Activated CD8-positive, alpha-beta T cell treated with anti-CD3 and anti-CD28 coated beads, Interleukin-2, amount 10 ng/mL, durations not matched to agents 7 days and 5 days (primary cell): ENCODE results near the gene PGM3. TPM values are rescaled to one million over a fixed set of nuclear protein-coding genes. Genes with fewer than 3 reads are reported as not detected.
A peak's percentile ranks its signal among the peaks of the same experiment; 100 is the strongest.

Source experiments
- ATAC-seq: fragments of 150-1000 bp; cut with Tn5 transposase; one replicate; pipeline ENCODE4 v1.10.0; 2021; ENCODE audit warnings: moderate library complexity
- CTCF ChIA-PET: fragments of 350-600 bp; sonication (Branson Sonifier 250); formaldehyde crosslinking; loops from one replicate; lab custom pipeline; 2021; ENCODE audit warnings: antibody characterized with exemption; lab: Charles Lee
- POLR2A ChIA-PET: fragments of 350-600 bp; sonication (Branson Sonifier 250); formaldehyde crosslinking; loops from one replicate; lab custom pipeline; 2021; ENCODE audit warnings: antibody characterized with exemption; lab: Charles Lee
- DNase-seq: peaks from one replicate; pipeline ENCODE4 v3.0.0-alpha.2; 2020
- H3K27ac Mint-ChIP-seq: one replicate; pipeline ENCODE4 v1.8.0; 2021; ENCODE audit warnings: mild to moderate bottlenecking, mixed read lengths
- H3K27me3 Mint-ChIP-seq: one replicate; pipeline ENCODE4 v1.8.0; 2021; ENCODE audit warnings: low read depth, mixed read lengths
- H3K36me3 Mint-ChIP-seq: one replicate; pipeline ENCODE4 v1.8.0; 2021; ENCODE audit warnings: low read depth, mixed read lengths
- H3K4me1 Mint-ChIP-seq: one replicate; pipeline ENCODE4 v1.8.0; 2021; ENCODE audit warnings: low read depth, mixed read lengths
- H3K4me3 Mint-ChIP-seq: one replicate; pipeline ENCODE4 v1.8.0; 2021; ENCODE audit warnings: mild to moderate bottlenecking, mixed read lengths
- H3K9me3 Mint-ChIP-seq: one replicate; pipeline ENCODE4 v1.8.0; 2022; ENCODE audit warnings: mixed read lengths; ENCODE audit not compliant: insufficient read depth
- total RNA-seq, 2 experiments: library from RNA; stranded (reverse); gene quantifications; one replicate each; pipeline ENCODE4 v1.2.3, GENCODE V29; 2021

Gene PGM3
- 1 to 10 TPM; 9.3 to 10.0 TPM for total RNA-seq

GRCh38 chr6:83192871-83193746 lies at the start of gene PGM3, which contains the start of gene RWDD2A:
Gene PGM3 (minus strand): TSS chr6:83193265. CDS start chr6:83191012, 2,253 bp downstream.
Gene RWDD2A (plus strand): TSS chr6:83193357. CDS start chr6:83194452, 1,095 bp downstream.
- Mint-ChIP-seq H3K4me3 (peak within 1 kb of the TSS; percentile 90), H3K4me1 (peaks cover 20% of the 10 kb centered on the region), H3K27me3 (peaks cover 6% of the 10 kb centered on the region), H3K9me3 (no peaks in the 10 kb centered on the region), H3K36me3 (peaks cover 7% of the 10 kb centered on the region), H3K27ac (peak within 1 kb of the TSS; percentile 88)
- peak; percentile 98 for ATAC-seq
- ChIA-PET POLR2A (no interaction called here), CTCF (interaction anchor here (1.5 to 10.7 kb wide), 2 partner anchors 22 to 127 kb away, joined by 5 to 105 read pairs; partner anchors contain the start of genes DOP1A and UBE3D)
- DNase-seq, result peak; percentile 90

- no peaks in the 10 kb centered on the region for H3K4me1 Mint-ChIP-seq
- no peak overlapping the region for H3K4me3 Mint-ChIP-seq
- no peak overlapping the region for H3K27ac Mint-ChIP-seq
- ATAC-seq (no peak), DNase-seq (no peak)
- peaks cover 9% of the 10 kb centered on the region for H3K27me3 Mint-ChIP-seq
- H3K9me3 Mint-ChIP-seq, result no peaks in the 10 kb centered on the region
- CTCF ChIA-PET, result interaction anchor here (0.7 to 1.1 kb wide), 3 partner anchors 10 to 166 kb away, joined by 3 to 5 read pairs (median 3); partner anchors contain the start of gene UBE3D
- no peaks in the 10 kb centered on the region for H3K36me3 Mint-ChIP-seq
- POLR2A ChIA-PET, result interaction anchor here (0.5 kb wide), 1 partner anchor 1000 kb away, joined by 3 read pairs; no protein-coding TSS in a partner anchor
Observed at GRCh38 chr6:83231146-83231545, 38.1 kb upstream of the PGM3 start.

GRCh38 chr6:83226517-83226916 lies 33.5 kb upstream of the PGM3 start:
- ATAC-seq (no peak), DNase-seq (no peak)
- peaks cover 4% of the 10 kb centered on the region for H3K27me3 Mint-ChIP-seq
- no peak overlapping the region for H3K4me3 Mint-ChIP-seq
- POLR2A ChIA-PET, result no interaction called here
- CTCF ChIA-PET, result no interaction called here
- no peaks in the 10 kb centered on the region for H3K4me1 Mint-ChIP-seq
- no peaks in the 10 kb centered on the region for H3K9me3 Mint-ChIP-seq
- H3K27ac Mint-ChIP-seq, result no peak overlapping the region
- no peaks in the 10 kb centered on the region for H3K36me3 Mint-ChIP-seq

- DNase-seq (no peak), ATAC-seq (no peak)
- ChIA-PET CTCF (interaction anchor here (0.9 to 5.0 kb wide), 9 partner anchors 11 to 314 kb away, joined by 3 to 60 read pairs (median 5); partner anchors contain the start of genes DOP1A, PRSS35 and UBE3D), POLR2A (no interaction called here)
- Mint-ChIP-seq H3K4me1 (no peaks in the 10 kb centered on the region), H3K36me3 (no peaks in the 10 kb centered on the region), H3K9me3 (no peaks in the 10 kb centered on the region), H3K27me3 (peaks cover 2% of the 10 kb centered on the region), H3K27ac (no peak overlapping the region), H3K4me3 (no peak overlapping the region)
Observed at GRCh38 chr6:83221889-83222479, 28.9 kb upstream of the PGM3 start.

GRCh38 chr6:83221276-83221675 lies 28.2 kb upstream of the PGM3 start:
- no peaks in the 10 kb centered on the region for H3K9me3 Mint-ChIP-seq
- ChIA-PET POLR2A (no interaction called here), CTCF (interaction anchor here (0.7 to 5.0 kb wide), 8 partner anchors 10 to 315 kb away, joined by 3 to 60 read pairs (median 6); partner anchors contain the start of genes DOP1A, PRSS35 and UBE3D)
- H3K36me3 Mint-ChIP-seq, result no peaks in the 10 kb centered on the region
- peaks cover 2% of the 10 kb centered on the region for H3K27me3 Mint-ChIP-seq
- no peak for ATAC-seq
- H3K4me3 Mint-ChIP-seq, result no peak overlapping the region
- DNase-seq, result no peak
- H3K27ac Mint-ChIP-seq, result no peak overlapping the region
- H3K4me1 Mint-ChIP-seq, result no peaks in the 10 kb centered on the region

- Mint-ChIP-seq H3K36me3 (no peaks in the 10 kb centered on the region), H3K4me1 (no peaks in the 10 kb centered on the region), H3K27me3 (peaks cover 3% of the 10 kb centered on the region), H3K9me3 (no peaks in the 10 kb centered on the region), H3K27ac (no peak overlapping the region), H3K4me3 (no peak overlapping the region)
- ATAC-seq (no peak), DNase-seq (no peak)
- ChIA-PET CTCF (interaction anchor here (0.7 to 11.5 kb wide), 3 partner anchors 152 to 295 kb away, joined by 6 to 272 read pairs (median 60); partner anchors contain the start of genes DOP1A, PRSS35 and UBE3D), POLR2A (no interaction called here)
Observed at GRCh38 chr6:83220121-83220520, 27.1 kb upstream of the PGM3 start.

- ChIA-PET CTCF (interaction anchor here (11.5 kb wide), 1 partner anchor 151 kb away, joined by 272 read pairs; the partner anchor contains the start of genes DOP1A and UBE3D), POLR2A (no interaction called here)
- Mint-ChIP-seq H3K36me3 (no peaks in the 10 kb centered on the region), H3K4me1 (no peaks in the 10 kb centered on the region), H3K27me3 (peaks cover 10% of the 10 kb centered on the region), H3K9me3 (no peaks in the 10 kb centered on the region), H3K4me3 (no peak overlapping the region), H3K27ac (no peak overlapping the region)
- ATAC-seq (no peak), DNase-seq (no peak)
Observed at GRCh38 chr6:83218646-83219045, 25.6 kb upstream of the PGM3 start.

- ATAC-seq (no peak), DNase-seq (no peak)
- H3K36me3 Mint-ChIP-seq, result no peaks in the 10 kb centered on the region
- H3K9me3 Mint-ChIP-seq, result no peaks in the 10 kb centered on the region
- H3K27ac Mint-ChIP-seq, result no peak overlapping the region
- H3K27me3 Mint-ChIP-seq, result peaks cover 13% of the 10 kb centered on the region
- CTCF ChIA-PET, result interaction anchor here (2.6 to 11.5 kb wide), 3 partner anchors 33 to 296 kb away, joined by 8 to 272 read pairs (median 25); partner anchors contain the start of genes DOP1A, PRSS35 and UBE3D
- no peak overlapping the region for H3K4me3 Mint-ChIP-seq
- H3K4me1 Mint-ChIP-seq, result no peaks in the 10 kb centered on the region
- POLR2A ChIA-PET, result no interaction called here
Observed at GRCh38 chr6:83216806-83217205, 23.7 kb upstream of the PGM3 start.

GRCh38 chr6:83215131-83216047 lies 22.3 kb upstream of the PGM3 start:
- no peak overlapping the region for H3K27ac Mint-ChIP-seq
- CTCF ChIA-PET, result interaction anchor here (0.6 to 11.5 kb wide), 28 partner anchors 11 to 299 kb away, joined by 3 to 272 read pairs (median 4); partner anchors contain the start of genes DOP1A, PGM3, PRSS35 and RWDD2A
- no peak overlapping the region for H3K4me3 Mint-ChIP-seq

GRCh38 chr6:83202031-83202430 lies 9.0 kb upstream of the PGM3 start:
- peaks cover 6% of the 10 kb centered on the region for H3K27me3 Mint-ChIP-seq
- no peaks in the 10 kb centered on the region for H3K36me3 Mint-ChIP-seq
- ChIA-PET POLR2A (no interaction called here), CTCF (interaction anchor here (0.9 to 1.9 kb wide), 3 partner anchors 13 to 136 kb away, joined by 3 to 6 read pairs (median 4); partner anchors contain the start of genes DOP1A and UBE3D)
- DNase-seq (no peak), ATAC-seq (no peak)
- H3K9me3 Mint-ChIP-seq, result no peaks in the 10 kb centered on the region
- H3K4me1 Mint-ChIP-seq, result no peaks in the 10 kb centered on the region
- H3K27ac Mint-ChIP-seq, result no peak overlapping the region
- H3K4me3 Mint-ChIP-seq, result no peak overlapping the region

More at GRCh38 chr6:83215131-83216047, 22.3 kb upstream of the PGM3 start:
- ATAC-seq (peak; percentile 91), DNase-seq (peak; percentile 73)
- H3K4me1 Mint-ChIP-seq, result no peaks in the 10 kb centered on the region
- H3K9me3 Mint-ChIP-seq, result no peaks in the 10 kb centered on the region
- H3K36me3 Mint-ChIP-seq, result no peaks in the 10 kb centered on the region
- POLR2A ChIA-PET, result no interaction called here
- H3K27me3 Mint-ChIP-seq, result peaks cover 18% of the 10 kb centered on the region
